BJ (cell line): Measurements from ENCODE around the gene FARP1. TPM values are rescaled to one million over a fixed set of nuclear protein-coding genes. Genes with fewer than 3 reads are reported as not detected.

Source experiments
- CTCF ChIA-PET: fragments of 350-600 bp; formaldehyde crosslinking; extraction: SDS; loops from one replicate; lab custom pipeline; 2021; ENCODE audit warnings: antibody characterized with exemption, inconsistent platforms; lab: Yijun Ruan, JAX
- POLR2A ChIA-PET: fragments of 300-600 bp; sonication (Branson Sonifier 250); formaldehyde crosslinking; extraction: SDS; loops from one replicate; lab custom pipeline; 2021; ENCODE audit warnings: antibody characterized with exemption; lab: Charles Lee
- DNase-seq: peaks from one replicate; pipeline ENCODE4 v3.0.0-alpha.2; 2011; ENCODE audit warnings: low read depth
- H3K27me3 ChIP-seq: 2 replicates; pipeline ENCODE4 v1.6.0; 2011; ENCODE audit warnings: low read length; ENCODE audit not compliant: control insufficient read depth, insufficient read depth
- H3K36me3 ChIP-seq: 2 replicates; pipeline ENCODE4 v1.5.1; 2011; ENCODE audit warnings: low read length; ENCODE audit not compliant: control insufficient read depth, insufficient read depth
- H3K4me3 ChIP-seq: 2 replicates; pipeline ENCODE4 v1.5.1; 2011; ENCODE audit warnings: low read depth, mild to moderate bottlenecking, control low read depth, low read length
- polyA plus RNA-seq: library from polyadenylated mRNA; depleted of rRNA; stranded (reverse); fragments of >200 nt; gene quantifications from 2 replicates; pipeline ENCODE4 v1.2.3, GENCODE V29; 2011
- TF ChIP-seq, protein P1 (sequence below): IDR thresholded peaks from 2 replicates; pipeline ENCODE4 v1.5.1; 2011; ENCODE audit warnings: low read depth, mild to moderate bottlenecking, control low read depth, inconsistent platforms, low read length, moderate library complexity; ENCODE audit not compliant: insufficient read depth

The FARP1 gene
- polyA plus RNA-seq, 1 experiment, result 64.0 TPM

DNA sequence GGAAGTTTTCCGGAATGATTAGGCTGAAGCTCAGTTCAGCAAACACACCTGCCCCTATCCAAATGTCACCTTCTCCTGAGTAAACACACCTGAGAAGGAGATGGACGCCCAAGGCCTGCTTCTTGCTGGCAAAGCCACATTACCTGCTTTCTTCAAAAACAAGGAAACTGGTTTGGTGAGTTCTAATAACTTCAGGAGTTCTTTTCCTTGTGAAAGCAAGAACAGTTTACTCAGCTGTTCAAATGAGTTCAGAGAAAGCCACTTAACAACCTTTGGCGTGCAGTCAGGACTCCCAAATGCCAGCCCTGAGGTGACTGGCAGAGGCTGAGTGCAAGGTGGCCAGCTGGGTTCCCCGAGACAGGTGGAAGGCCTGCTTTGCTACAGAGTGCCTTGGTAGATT, 273.5 kb downstream of the FARP1 start:
- ChIA-PET POLR2A (no interaction called here), CTCF (interaction anchor here (0.8 to 2.3 kb wide), 2 partner anchors 13 to 29 kb away, joined by 3 to 8 read pairs; no protein-coding TSS in a partner anchor)
- no peak overlapping the region for H3K4me3 ChIP-seq
- TF ChIP-seq, protein P1, sequence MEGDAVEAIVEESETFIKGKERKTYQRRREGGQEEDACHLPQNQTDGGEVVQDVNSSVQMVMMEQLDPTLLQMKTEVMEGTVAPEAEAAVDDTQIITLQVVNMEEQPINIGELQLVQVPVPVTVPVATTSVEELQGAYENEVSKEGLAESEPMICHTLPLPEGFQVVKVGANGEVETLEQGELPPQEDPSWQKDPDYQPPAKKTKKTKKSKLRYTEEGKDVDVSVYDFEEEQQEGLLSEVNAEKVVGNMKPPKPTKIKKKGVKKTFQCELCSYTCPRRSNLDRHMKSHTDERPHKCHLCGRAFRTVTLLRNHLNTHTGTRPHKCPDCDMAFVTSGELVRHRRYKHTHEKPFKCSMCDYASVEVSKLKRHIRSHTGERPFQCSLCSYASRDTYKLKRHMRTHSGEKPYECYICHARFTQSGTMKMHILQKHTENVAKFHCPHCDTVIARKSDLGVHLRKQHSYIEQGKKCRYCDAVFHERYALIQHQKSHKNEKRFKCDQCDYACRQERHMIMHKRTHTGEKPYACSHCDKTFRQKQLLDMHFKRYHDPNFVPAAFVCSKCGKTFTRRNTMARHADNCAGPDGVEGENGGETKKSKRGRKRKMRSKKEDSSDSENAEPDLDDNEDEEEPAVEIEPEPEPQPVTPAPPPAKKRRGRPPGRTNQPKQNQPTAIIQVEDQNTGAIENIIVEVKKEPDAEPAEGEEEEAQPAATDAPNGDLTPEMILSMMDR, result no peak
- no peak for DNase-seq
- H3K36me3 ChIP-seq, result peaks cover 31% of the 10 kb centered on the region
- H3K27me3 ChIP-seq, result no peaks in the 10 kb centered on the region

DNA sequence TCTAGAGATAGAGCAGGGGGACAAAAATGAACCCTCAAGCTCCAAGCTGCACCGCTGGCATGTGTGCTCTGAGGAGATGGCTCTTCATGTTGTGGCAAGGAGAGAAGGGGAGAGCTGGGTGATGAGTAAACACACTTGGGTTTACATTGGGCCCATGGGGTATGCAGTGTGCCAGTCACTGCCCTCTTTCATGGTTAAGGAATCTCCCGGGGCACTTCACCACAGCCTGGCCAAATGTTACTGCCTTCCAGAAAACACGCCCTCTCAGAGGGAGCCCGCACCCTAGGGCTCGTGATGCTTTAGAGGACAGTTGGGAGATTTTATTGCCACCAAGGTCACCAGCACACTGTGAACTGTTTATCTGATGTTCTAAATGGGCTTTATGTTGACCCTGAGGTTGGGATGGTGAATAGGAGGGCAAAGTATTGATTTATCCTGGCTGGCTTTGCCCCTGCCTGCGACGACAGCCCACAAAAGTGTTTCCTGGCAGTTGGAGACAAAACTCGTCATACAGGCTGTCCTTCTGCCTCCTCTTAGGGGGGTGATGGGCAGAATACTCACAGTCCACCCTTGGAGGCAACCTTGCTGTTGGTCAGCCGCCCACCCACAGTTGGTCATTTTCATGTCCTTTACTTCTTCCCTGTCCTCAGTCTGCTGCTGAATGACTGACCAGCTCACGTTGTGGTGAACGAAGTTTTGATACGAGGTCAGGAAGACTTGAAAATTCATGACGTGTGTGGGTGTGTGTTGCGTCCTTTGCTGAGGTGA, 277.1 kb downstream of the FARP1 start:
- Histone ChIP-seq H3K4me3 (no peak overlapping the region), H3K36me3 (peaks cover 20% of the 10 kb centered on the region), H3K27me3 (no peaks in the 10 kb centered on the region)
- no peak for DNase-seq
- ChIA-PET CTCF (interaction anchor here (1.3 to 1.4 kb wide), 2 partner anchors 11 to 571 kb away, joined by 3 to 4 read pairs; no protein-coding TSS in a partner anchor), POLR2A (no interaction called here)
- TF ChIP-seq, protein P1, result no peak

- POLR2A ChIA-PET, result no interaction called here
- Histone ChIP-seq H3K4me3 (no peak overlapping the region), H3K36me3 (peaks cover 16% of the 10 kb centered on the region), H3K27me3 (no peaks in the 10 kb centered on the region)
- no peak for DNase-seq
- CTCF ChIA-PET, result interaction anchor here (1.4 kb wide), 1 partner anchor 10 kb away, joined by 4 read pairs; no protein-coding TSS in a partner anchor
- TF ChIP-seq, protein P1, result no peak
Observed at GRCh38 chr13:98420554-98421175, 277.8 kb downstream of the FARP1 start.

DNA sequence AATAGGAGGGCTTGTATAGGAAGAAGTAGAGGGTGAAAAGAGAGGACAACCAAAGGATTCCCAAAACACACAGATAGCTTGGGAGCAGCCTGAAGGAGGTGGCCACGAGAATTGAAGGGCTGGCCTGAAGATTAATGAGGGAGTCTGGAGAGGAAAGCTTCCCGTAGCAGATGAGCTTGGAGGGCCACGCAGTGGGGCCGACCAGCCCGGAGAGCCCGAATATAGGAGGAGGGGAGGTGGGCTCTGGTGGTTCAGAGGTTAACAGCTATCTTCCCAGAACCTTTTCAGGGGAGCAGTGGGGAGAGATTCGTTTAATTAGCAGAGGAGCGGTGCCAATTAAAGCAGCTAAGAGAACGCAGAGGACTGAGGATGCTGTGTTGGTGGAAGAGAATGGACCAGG, 279.2 kb downstream of the FARP1 start:
- ChIA-PET CTCF (interaction anchor here (1.5 kb wide), 1 partner anchor 231 kb away, joined by 4 read pairs; no protein-coding TSS in a partner anchor), POLR2A (no interaction called here)
- H3K36me3 ChIP-seq, result peaks cover 11% of the 10 kb centered on the region

More for the DNA sequence above, 279.2 kb downstream of the FARP1 start:
- Histone ChIP-seq H3K4me3 (no peak overlapping the region), H3K27me3 (no peaks in the 10 kb centered on the region)
- DNase-seq, result no peak
- TF ChIP-seq, protein P1, result no peak
